SK-N-SH treated with all-trans-retinoic acid at 6 μM for 48 hours (cell line): ENCODE results near the gene CRABP2.

ENCODE experiments used
- ATAC-seq: fragments of 200-7000 bp; cut with Tn5 transposase; 3 replicates; pipeline ENCODE4 v1.9.1; 2020; ENCODE audit warnings: mild to moderate bottlenecking, moderate library complexity
- ARNTL ChIP-seq: fragments of 450-650 bp; formaldehyde crosslinking; IDR thresholded peaks from 2 replicates; pipeline ENCODE4 v1.5.0; 2020; ENCODE audit warnings: low read depth, mild to moderate bottlenecking, moderate library complexity, borderline replicate concordance
- BACH2 ChIP-seq: fragments of 250-450 bp; sonication (Bioruptor Pico); IDR thresholded peaks from 2 replicates; pipeline ENCODE4 v1.9.0; 2021; ENCODE audit warnings: mild to moderate bottlenecking, borderline replicate concordance
- CREB5 ChIP-seq: fragments of 250-450 bp; sonication (Bioruptor Pico); IDR thresholded peaks from 2 replicates; pipeline ENCODE4 v1.5.1; 2020; ENCODE audit warnings: low read depth, mild to moderate bottlenecking, moderate library complexity
- CSDC2 ChIP-seq: fragments of 250-450 bp; sonication (Bioruptor Pico); IDR thresholded peaks from 2 replicates; pipeline ENCODE4 v1.5.0; 2020; ENCODE audit warnings: mild to moderate bottlenecking, moderate library complexity
- CSRNP3 ChIP-seq: fragments of 250-450 bp; sonication (Bioruptor Pico); IDR thresholded peaks from 2 replicates; pipeline ENCODE4 v1.5.1; 2021; ENCODE audit warnings: mild to moderate bottlenecking, moderate library complexity
- ESRRG ChIP-seq: fragments of 250-450 bp; sonication (Bioruptor Pico); IDR thresholded peaks from 2 replicates; pipeline ENCODE4 v1.6.1; 2021; ENCODE audit warnings: mild to moderate bottlenecking
- GLIS3 ChIP-seq: fragments of 250-450 bp; sonication (Bioruptor Pico); IDR thresholded peaks from 2 replicates; pipeline ENCODE4 v1.5.0; 2020; ENCODE audit warnings: mild to moderate bottlenecking, moderate library complexity
- ISL1 ChIP-seq: fragments of 250-450 bp; sonication (Bioruptor Pico); IDR thresholded peaks from 2 replicates; pipeline ENCODE4 v2.1.2; 2022; ENCODE audit warnings: mild to moderate bottlenecking, moderate library complexity
- OSR1 ChIP-seq: fragments of 250-450 bp; sonication (Bioruptor Pico); IDR thresholded peaks from 2 replicates; pipeline ENCODE4 v1.8.0; 2022; ENCODE audit warnings: moderate library complexity, mild to moderate bottlenecking, inconsistent platforms
- PATZ1 ChIP-seq: fragments of 250-450 bp; sonication (Bioruptor Pico); IDR thresholded peaks from 2 replicates; pipeline ENCODE4 v1.8.0; 2020; ENCODE audit warnings: mild to moderate bottlenecking, moderate library complexity, borderline replicate concordance
- POU6F1 ChIP-seq: fragments of 250-450 bp; sonication (Bioruptor Pico); IDR thresholded peaks from 2 replicates; pipeline ENCODE4 v1.8.0; 2021; ENCODE audit warnings: low read depth, mild to moderate bottlenecking, moderate library complexity, borderline replicate concordance
- PPARA ChIP-seq: fragments of 250-450 bp; sonication (Bioruptor Pico); IDR thresholded peaks from 2 replicates; pipeline ENCODE4 v1.5.0; 2020; ENCODE audit warnings: mild to moderate bottlenecking, borderline replicate concordance
- RARB ChIP-seq: fragments of 250-450 bp; sonication (Bioruptor Pico); IDR thresholded peaks from 2 replicates; pipeline ENCODE4 v1.8.0; 2021; ENCODE audit warnings: mild to moderate bottlenecking, moderate library complexity
- SNAI2 ChIP-seq: fragments of 250-450 bp; sonication (Bioruptor Pico); IDR thresholded peaks from 2 replicates; pipeline ENCODE4 v1.5.0; 2020; ENCODE audit warnings: mild to moderate bottlenecking, moderate library complexity
- TCF4 ChIP-seq: fragments of 250-450 bp; sonication (Bioruptor Pico); IDR thresholded peaks from 2 replicates; pipeline ENCODE4 v1.8.0; 2021; ENCODE audit warnings: mild to moderate bottlenecking, moderate library complexity, borderline replicate concordance
- TOX ChIP-seq: fragments of 250-450 bp; sonication (Bioruptor Pico); IDR thresholded peaks from 2 replicates; pipeline ENCODE4 v1.8.0; 2021; ENCODE audit warnings: mild to moderate bottlenecking, moderate library complexity, borderline replicate concordance
- TSHZ2 ChIP-seq: fragments of 250-450 bp; sonication (Bioruptor Pico); IDR thresholded peaks from 2 replicates; pipeline ENCODE4 v1.5.0; 2020; ENCODE audit warnings: mild to moderate bottlenecking, moderate library complexity
- ZC3H10 ChIP-seq: fragments of 250-450 bp; sonication (Bioruptor Pico); IDR thresholded peaks from 2 replicates; pipeline ENCODE4 v1.5.1; 2021; ENCODE audit warnings: mild to moderate bottlenecking, moderate library complexity
- ZFP3 ChIP-seq: fragments of 250-450 bp; sonication (Bioruptor Pico); IDR thresholded peaks from 2 replicates; pipeline ENCODE4 v1.5.0; 2020; ENCODE audit warnings: mild to moderate bottlenecking, moderate library complexity
- ZFP30 ChIP-seq: fragments of 450-650 bp; formaldehyde crosslinking; IDR thresholded peaks from 2 replicates; pipeline ENCODE4 v1.5.0; 2022; ENCODE audit warnings: mild to moderate bottlenecking, moderate library complexity
- ZNF565 ChIP-seq: fragments of 450-650 bp; formaldehyde crosslinking; conservative IDR thresholded peaks from 2 replicates; pipeline ENCODE4 v1.5.0; 2020; ENCODE audit warnings: low read depth, mild to moderate bottlenecking, moderate library complexity
- ZNF70 ChIP-seq: fragments of 450-650 bp; formaldehyde crosslinking; IDR thresholded peaks from 2 replicates; pipeline ENCODE4 v1.5.0; 2020; ENCODE audit warnings: mild to moderate bottlenecking, moderate library complexity
- ZNF8 ChIP-seq: fragments of 450-650 bp; formaldehyde crosslinking; IDR thresholded peaks from 2 replicates; pipeline ENCODE4 v1.5.0; 2020; ENCODE audit warnings: mild to moderate bottlenecking, moderate library complexity

Gene CRABP2

GRCh38 chr1:156712626-156713025, 7.2 kb upstream of the CRABP2 start (continued):
- TF ChIP-seq CSRNP3 (CRISPR knock-in tag) = no peak
- TF ChIP-seq TCF4 (CRISPR knock-in tag) = no peak
- no peak for TF ChIP-seq ZNF565 (CRISPR knock-in tag)
- no peak for TF ChIP-seq ZFP3 (CRISPR knock-in tag)
- no peak for TF ChIP-seq CSDC2 (CRISPR knock-in tag)
- TF ChIP-seq TSHZ2 = no peak

GRCh38 chr1:156711011-156711817, 5.8 kb upstream of the CRABP2 start:
- TF ChIP-seq ZFP3 (CRISPR knock-in tag) = 0 out of 2 replicates have a peak, but pooled peaks have one; percentile 68
- no peak for TF ChIP-seq PPARA (CRISPR knock-in tag)
- peak; percentile 88 for TF ChIP-seq RARB
- TF ChIP-seq ZNF565 (CRISPR knock-in tag) = 0 out of 2 replicates have a peak, but pooled peaks have one; percentile 8
- peak; percentile 81 for TF ChIP-seq TOX
- peak; percentile 90; the same call in 1 of the 2 replicates for TF ChIP-seq TSHZ2
- TF ChIP-seq GLIS3 (CRISPR knock-in tag) = 0 out of 2 replicates have a peak, but pooled peaks have one; percentile 38
- 0 out of 2 replicates have a peak, but pooled peaks have one; percentile 3 for TF ChIP-seq ZC3H10 (CRISPR knock-in tag)
- TF ChIP-seq CSDC2 (CRISPR knock-in tag) = no peak
- no peak for TF ChIP-seq ZFP30 (CRISPR knock-in tag)
- TF ChIP-seq BACH2 (CRISPR knock-in tag) = no peak
- TF ChIP-seq ZNF70 (CRISPR knock-in tag) = peak; percentile 43; the same call in 1 of the 2 replicates
- TF ChIP-seq POU6F1 (CRISPR knock-in tag) = peak; percentile 17; the same call in 1 of the 2 replicates
- no peak for TF ChIP-seq ZNF8 (CRISPR knock-in tag)
- TF ChIP-seq ARNTL = no peak
- no peak for TF ChIP-seq CSRNP3 (CRISPR knock-in tag)
- TF ChIP-seq TCF4 (CRISPR knock-in tag) = peak; percentile 98
- TF ChIP-seq OSR1 (CRISPR knock-in tag) = no peak
- TF ChIP-seq ESRRG = no peak
- peak; percentile 88 for TF ChIP-seq PATZ1 (CRISPR knock-in tag)
- TF ChIP-seq CREB5 (CRISPR knock-in tag) = no peak
- no peak for TF ChIP-seq ISL1 (CRISPR knock-in tag)
- TF ChIP-seq SNAI2 (CRISPR knock-in tag) = no peak
- TF ChIP-seq, all 23 proteins: peak for 11
- ATAC-seq = peak; percentile 57
